Lower leg skin (tissue), 3 donors: ENCODE results near the gene GRIP2.

ENCODE experiments used
- CTCF ChIP-seq, 3 donors: fragments of 450-650 bp; IDR thresholded peaks; one replicate each; pipeline ENCODE4 v1.5.1; 2016; ENCODE audit warnings: antibody characterized with exemption in 3 of 3, mild to moderate bottlenecking in 3 of 3, moderate library complexity in 2 of 3
- POLR2A ChIP-seq, 2 donors: fragments of 450-650 bp; IDR thresholded peaks; one replicate each; pipeline ENCODE4 v1.6.1; 2016 to 2017; ENCODE audit warnings: antibody characterized with exemption in 2 of 2, mild to moderate bottlenecking in 1 of 2, moderate library complexity in 1 of 2

- TF ChIP-seq CTCF (IDR thresholded peaks at IDR 0.05), result no peak
- no peak for TF ChIP-seq POLR2A (IDR thresholded peaks at IDR 0.05)
Measured at GRCh38 chr3:14570864-14571263, 30.7 kb upstream of the GRIP2 start.
